K562 (cell line): ENCODE results near the gene SMU1. TPM values are rescaled to one million over a fixed set of nuclear protein-coding genes. Genes with fewer than 3 reads are reported as not detected.

Source experiments
- ATAC-seq: fragments of 200-7000 bp; cut with Tn5 transposase; 3 replicates; pipeline ENCODE4 v1.9.1; 2020; ENCODE audit warnings: moderate library complexity
- BruUV-seq: library from RNA; stranded (reverse); fragments of 400-500 nt; replicated peaks from 2 replicates; lab custom pipeline; 2021; lab: Mats Ljungman, UMichigan
- CTCF ChIA-PET: fragments of 300-600 bp; formaldehyde crosslinking; extraction: SDS; loops from one replicate; lab custom pipeline; 2021; ENCODE audit warnings: low intra/inter-chr PET ratio; lab: Yijun Ruan, JAX
- POLR2A ChIA-PET: fragments of 300-600, 350-650 bp; sonication (Branson Sonifier 250); formaldehyde crosslinking; extraction: SDS; loops from one replicate; lab custom pipeline; 2021; ENCODE audit warnings: antibody characterized with exemption, inconsistent platforms; lab: Yijun Ruan, JAX
- DNase-seq, 4 experiments: peaks; one replicate each; pipeline versions ENCODE4 v3.0.0 to v3.0.0-alpha.2; 2011 to 2018; ENCODE audit warnings: low spot score in 3 of 4, mixed read lengths in 3 of 4; ENCODE audit errors: extremely low read depth in 1 of 4
- FAIRE-seq: peaks from 2 replicates; lab custom pipeline; 2011; peaks lifted over from hg19 to GRCh38; lab: Jason Lieb, UNC
- H2AFZ ChIP-seq: 2 replicates; pipeline ENCODE4 v1.6.0; 2011; ENCODE audit warnings: low read depth, low read length, control low read depth, inconsistent platforms
- H3K27ac ChIP-seq: fragments of 200-600 bp; 3 replicates; pipeline ENCODE4 v1.8.0; 2011; ENCODE audit warnings: low read depth, mild to moderate bottlenecking, control low read depth, inconsistent platforms, low read length, moderate library complexity, mixed read lengths; ENCODE audit errors: extremely low read depth
- H3K27me3 ChIP-seq, 2 experiments: fragments of 300-600 bp in 1 of 2; 2 replicates in 1 of 2; 3 replicates in 1 of 2; pipeline versions ENCODE4 v1.6.0 to v1.8.0; 2011; ENCODE audit warnings: inconsistent platforms in 2 of 2, low read length in 2 of 2, mild to moderate bottlenecking in 1 of 2, mixed read lengths in 1 of 2, moderate library complexity in 1 of 2; ENCODE audit not compliant: control insufficient read depth in 2 of 2, insufficient read depth in 2 of 2
- H3K36me3 ChIP-seq: fragments of 300-600 bp; 3 replicates; pipeline ENCODE4 v1.8.0; 2011; ENCODE audit warnings: mild to moderate bottlenecking, low read length, inconsistent platforms; ENCODE audit not compliant: control insufficient read depth, insufficient read depth
- H3K4me1 ChIP-seq, 2 experiments: fragments of 200-600 bp in 1 of 2; replicated peaks in 1 of 2; 2 replicates in 1 of 2; 3 replicates in 1 of 2; pipeline versions ENCODE4 v1.5.1 to v1.8.0; 2011; ENCODE audit warnings: inconsistent platforms in 2 of 2, low read length in 2 of 2, mild to moderate bottlenecking in 1 of 2, mixed read lengths in 1 of 2, moderate library complexity in 1 of 2; ENCODE audit not compliant: control insufficient read depth in 2 of 2, insufficient read depth in 2 of 2
- H3K4me2 ChIP-seq: 2 replicates; pipeline ENCODE4 v1.6.1; 2011; ENCODE audit warnings: low read length, control low read depth, inconsistent platforms, mixed read lengths; ENCODE audit not compliant: insufficient read depth
- H3K4me3 ChIP-seq: fragments of 200-600 bp; sonication (generic), shearing (Covaris generic); 2 replicates; pipeline ENCODE4 v1.5.1; 2016; ENCODE audit warnings: control low read depth, inconsistent platforms
- H3K79me2 ChIP-seq: fragments of 200-600 bp; 3 replicates; pipeline ENCODE4 v1.8.0; 2011; ENCODE audit warnings: low read length, inconsistent platforms; ENCODE audit not compliant: control insufficient read depth, insufficient read depth
- H3K9ac ChIP-seq, 2 experiments: 2 replicates each; pipeline versions ENCODE4 v1.6.0 to v1.6.1; 2011; ENCODE audit warnings: low read depth in 2 of 2, low read length in 2 of 2, control low read depth in 1 of 2, inconsistent platforms in 1 of 2, mild to moderate bottlenecking in 1 of 2, mixed read lengths in 1 of 2; ENCODE audit not compliant: insufficient read depth in 1 of 2
- H3K9me1 ChIP-seq: one replicate; pipeline ENCODE4 v1.6.0; 2011; ENCODE audit warnings: inconsistent platforms, mild to moderate bottlenecking, low read length, moderate library complexity; ENCODE audit not compliant: control insufficient read depth, insufficient read depth
- H3K9me3 ChIP-seq: replicated peaks from 2 replicates; pipeline ENCODE4 v1.5.1; 2011; ENCODE audit warnings: low read depth, low read length, inconsistent platforms; ENCODE audit not compliant: control insufficient read depth, insufficient read depth
- H4K20me1 ChIP-seq: replicated peaks from 2 replicates; pipeline ENCODE4 v1.6.1; 2011; ENCODE audit warnings: low read length, inconsistent platforms, mixed read lengths; ENCODE audit not compliant: control insufficient read depth, insufficient read depth
- BRD4 ChIP-seq: fragments of 200-600 bp; sonication (generic); IDR thresholded peaks from 2 replicates; pipeline ENCODE4 v1.6.1; 2017; ENCODE audit warnings: inconsistent platforms
- BRF1 ChIP-seq: IDR thresholded peaks from 3 replicates; pipeline ENCODE4 v1.6.1; 2011; ENCODE audit warnings: borderline replicate concordance, mild to moderate bottlenecking; ENCODE audit not compliant: insufficient read length; ENCODE audit errors: extremely low read depth
- C11orf30 ChIP-seq: fragments of 450-650 bp; IDR thresholded peaks from 2 replicates; pipeline ENCODE4 v1.6.1; 2016; ENCODE audit warnings: low read depth, mild to moderate bottlenecking
- CREB3L1 ChIP-seq: fragments of 450-650 bp; IDR thresholded peaks from 2 replicates; pipeline ENCODE4 v1.6.1; 2014; ENCODE audit warnings: low read depth, mild to moderate bottlenecking, moderate library complexity, borderline replicate concordance
- GABPB2 ChIP-seq: fragments of 250-450 bp; sonication (Bioruptor Pico); conservative IDR thresholded peaks from 2 replicates; pipeline ENCODE4 v1.5.1; 2021; ENCODE audit warnings: mild to moderate bottlenecking
- NFE2L1 ChIP-seq: fragments of 450-650 bp; IDR thresholded peaks from 2 replicates; pipeline ENCODE4 v1.6.1; 2016; ENCODE audit warnings: missing genetic modification characterization, low read depth, mild to moderate bottlenecking, missing compliant biosample characterization, moderate library complexity, borderline replicate concordance
- NR0B1 ChIP-seq: fragments of 450-650 bp; IDR thresholded peaks from one replicate; pipeline ENCODE4 v1.6.1; 2018; ENCODE audit warnings: mild to moderate bottlenecking, moderate library complexity; ENCODE audit not compliant: partially characterized antibody
- PRPF4 ChIP-seq: fragments of 200-400 bp; formaldehyde crosslinking; IDR thresholded peaks from one replicate; pipeline ENCODE4 v1.6.1; 2017; ENCODE audit warnings: low read length, low read depth, mild to moderate bottlenecking; ENCODE audit not compliant: insufficient read depth, poor library complexity, severe bottlenecking
- SIN3B ChIP-seq: fragments of 450-650 bp; IDR thresholded peaks from 2 replicates; pipeline ENCODE4 v1.6.1; 2017; ENCODE audit warnings: low read depth, mild to moderate bottlenecking, moderate library complexity
- TCF7 ChIP-seq: sonication (generic); IDR thresholded peaks from 2 replicates; pipeline ENCODE4 v1.6.1; 2016; ENCODE audit warnings: antibody characterized with exemption, borderline replicate concordance
- TEAD4 ChIP-seq, 2 experiments: sonication (generic) in 1 of 2; formaldehyde crosslinking in 1 of 2; IDR thresholded peaks; 2 replicates each; pipeline versions ENCODE4 v1.6.1 to v1.8.0; 2012 to 2022; ENCODE audit warnings: borderline replicate concordance in 1 of 2, inconsistent platforms in 1 of 2, low read length in 1 of 2, mild to moderate bottlenecking in 1 of 2, missing genetic modification reagents in 1 of 2
- ZC3H4 ChIP-seq: sonication (generic); formaldehyde crosslinking; IDR thresholded peaks from 2 replicates; pipeline ENCODE4 v1.9.0; 2021; ENCODE audit warnings: missing genetic modification reagents, borderline replicate concordance
- ZNF316 ChIP-seq: fragments of 450-650 bp; IDR thresholded peaks from 2 replicates; pipeline ENCODE4 v1.6.1; 2016
- WGBS: fragments of 100-300 bp; shearing (Covaris generic); methylation state at CpG from one replicate; pipeline ENCODE4 v1.1.6; 2016; ENCODE audit warnings: low coverage, mixed read lengths; ENCODE audit not compliant: insufficient coverage; ENCODE audit errors: missing lambda C conversion rate; 5-methylcytosine and 5-hydroxymethylcytosine counted together
- in situ Hi-C: fragments of 300-500 bp; cut with MboI; formaldehyde crosslinking; loops from 4 replicates; pipeline ENCODE4 v1.15.0; 2018; ENCODE audit warnings: inconsistent platforms, mixed read lengths
- intact Hi-C: fragments of 100-400 bp; cut with micrococcal nuclease; formaldehyde crosslinking; loops from 2 replicates; pipeline ENCODE4 v1.14.2; 2022
- polyA plus RNA-seq, 8 experiments: library from polyadenylated mRNA; depleted of rRNA in 4 of 8; stranded (reverse) in 5 of 8; unstranded in 3 of 8; fragments of >200 nt; fragmentation: Nextera tagmentation in 2 of 8; fragmentation: Illumina TruSeq in 1 of 8; extraction: Ambion mirVana in 2 of 8; extraction: Trizol in 1 of 8; gene quantifications; 2 replicates each; pipeline versions ENCODE4 v1.2.1 to v1.2.3, GENCODE V29; 2011 to 2014; ENCODE audit warnings: inconsistent platforms in 1 of 8, missing spikeins in 1 of 8
- total RNA-seq, 7 experiments: library from RNA; depleted of rRNA in 6 of 7; stranded (reverse); fragments of >200 nt in 6 of 7; fragmentation: Illumina TruSeq in 2 of 7; extraction: Trizol in 2 of 7; gene quantifications; 2 replicates each; pipeline versions ENCODE4 v1.2.1 to v1.2.3, GENCODE V29; 2011 to 2021; ENCODE audit warnings: low replicate concordance in 1 of 7

The SMU1 gene
- total and polyA plus RNA-seq, 9 of the 15 experiments (the other 6 are each of a cell fraction or from before 2014, with no cell fraction given): 13.2 to 33.4 (median 20.7) TPM

- Histone ChIP-seq H3K9ac (no peak overlapping the region), H3K27me3 (no peaks in the 10 kb centered on the region), H3K27ac (no peak overlapping the region), H3K4me1 (peaks cover 3 to 6% of the 10 kb centered on the region in 2 experiments; a peak in 2 of 5 replicates), H3K4me2 (no peak overlapping the region), H4K20me1 (no peaks in the 10 kb centered on the region; the same call in 1 of the 2 replicates), H3K79me2 (no peaks in the 10 kb centered on the region), H3K4me3 (no peak overlapping the region), H3K9me3 (no peaks in the 10 kb centered on the region), H3K36me3 (0 out of 3 replicates have a peak, but pooled peaks cover 3% of the 10 kb centered on the region), H3K9me1 (no peaks in the 10 kb centered on the region), H2AFZ (no peak overlapping the region)
- ATAC-seq (no peak), DNase-seq (no peak), FAIRE-seq (no peak)
- no TSS peak for BruUV-seq
- in situ Hi-C loops (loop anchor here (10.0 kb wide), 1 partner anchor 129 kb away; no protein-coding TSS in a partner anchor), intact Hi-C loops (no loop called here)
- ChIA-PET POLR2A (no interaction called here), CTCF (no interaction called here)
- WGBS: 40% methylated on average over 1 of the region's 1 CpG
- TF ChIP-seq CREB3L1: no peak
- no peak for TF ChIP-seq SIN3B
- TF ChIP-seq BRF1: no peak
Measured at GRCh38 chr9:33105959-33106358, 29.5 kb upstream of the SMU1 start.

GRCh38 chr9:33105504-33105903 lies 29.0 kb upstream of the SMU1 start:
- Histone ChIP-seq H3K9me1 (no peaks in the 10 kb centered on the region), H2AFZ (no peak overlapping the region), H3K27ac (no peak overlapping the region), H3K4me2 (no peak overlapping the region), H3K4me3 (no peak overlapping the region), H3K36me3 (no peaks in the 10 kb centered on the region), H3K79me2 (no peaks in the 10 kb centered on the region), H3K27me3 (no peaks in the 10 kb centered on the region), H4K20me1 (no peaks in the 10 kb centered on the region; the same call in 1 of the 2 replicates), H3K4me1 (peaks cover 3 to 6% of the 10 kb centered on the region in 2 experiments; a peak in 2 of 5 replicates), H3K9ac (no peak overlapping the region), H3K9me3 (no peaks in the 10 kb centered on the region)
- BruUV-seq: no TSS peak
- intact Hi-C loops: no loop called here
- no peak for TF ChIP-seq TEAD4 (IDR thresholded peaks at IDR 0.05; ENCODE audit: low read length)
- TF ChIP-seq TEAD4 (CRISPR knock-in tag; IDR thresholded peaks at IDR 0.05; ENCODE audit: borderline replicate concordance): no peak
- no peak for TF ChIP-seq GABPB2 (CRISPR knock-in tag)
- TF ChIP-seq C11orf30: peak; percentile 42; the same call in 1 of the 2 replicates
- TF ChIP-seq NFE2L1 (tag): no peak
- TF ChIP-seq BRD4: no peak
- no peak for TF ChIP-seq ZC3H4 (CRISPR knock-in tag)
- TF ChIP-seq TCF7: no peak
- peak; percentile 66 for TF ChIP-seq ZNF316
- no peak for TF ChIP-seq PRPF4
- TF ChIP-seq NR0B1: no peak
- ATAC-seq (no peak), DNase-seq (no peak), FAIRE-seq (no peak)
- 34% methylated on average over 4 of the region's 5 CpGs for WGBS
- in situ Hi-C loops: loop anchor here (10.0 kb wide), 1 partner anchor 129 kb away; no protein-coding TSS in a partner anchor
- CTCF ChIA-PET: no interaction called here
- POLR2A ChIA-PET: no interaction called here
